ENCODE measurements around the gene ACTRT2.

ACTRT2 gene

DNA sequence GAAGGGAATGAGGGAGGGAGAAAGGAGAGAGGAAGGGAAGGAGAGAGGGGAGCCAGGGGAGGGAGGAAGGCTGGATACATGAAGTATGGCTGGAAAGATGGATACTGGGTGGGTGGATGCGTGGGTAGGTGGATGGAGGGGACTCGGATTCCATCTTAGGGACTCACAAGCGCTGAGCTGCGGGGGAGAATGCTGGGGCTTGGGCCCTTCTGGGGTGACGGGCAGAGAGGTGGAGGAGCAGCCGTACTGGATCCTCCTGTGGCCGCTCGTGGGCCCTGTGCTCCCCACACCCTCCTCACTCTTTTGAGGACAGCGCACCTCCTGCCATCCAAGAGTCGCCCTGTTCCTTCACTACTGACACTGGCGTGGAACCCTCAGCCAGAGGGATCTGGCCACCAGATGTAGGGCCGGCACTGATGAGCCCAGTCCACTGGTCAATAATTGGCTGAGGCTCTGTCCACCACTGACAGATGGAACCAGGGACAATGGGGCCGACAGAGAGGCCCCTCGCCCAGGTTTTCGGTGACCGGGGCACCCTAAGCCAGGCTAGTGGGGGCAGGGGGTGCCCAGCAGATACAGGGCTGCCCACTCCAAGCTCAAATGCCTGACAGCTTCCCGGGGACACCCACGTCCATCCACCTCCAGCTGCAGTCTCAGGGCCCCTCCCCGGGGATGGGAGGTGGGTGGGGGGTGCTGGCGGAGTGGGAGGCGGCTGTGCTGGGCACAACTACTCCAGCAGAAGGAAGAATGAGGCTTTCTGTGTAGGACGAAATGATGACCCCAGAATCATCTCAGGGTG, 4.4 kb upstream of the ACTRT2 start:
- FAIRE-seq (no peak), DNase-seq (ENCODE audit: insufficient read length, low spot score) (no peak)
- no peak for TF ChIP-seq POLR2A (IDR thresholded peaks at IDR 0.05; ENCODE audit: low read depth, low read length)
- no peak for TF ChIP-seq POU2F2 (IDR thresholded peaks at IDR 0.05; ENCODE audit: low read depth, low read length)
- TF ChIP-seq SPI1 (IDR thresholded peaks at IDR 0.05; ENCODE audit: low read depth, low read length): no peak
- TF ChIP-seq PAX5 (IDR thresholded peaks at IDR 0.05; ENCODE audit: insufficient read depth, low read length, severe bottlenecking): no peak
- no peak for TF ChIP-seq TAF1 (IDR thresholded peaks at IDR 0.05; ENCODE audit: low read depth, low read length)
- TF ChIP-seq POLR2AphosphoS5 (IDR thresholded peaks at IDR 0.05; ENCODE audit: low read depth, low read length): no peak

DNA sequence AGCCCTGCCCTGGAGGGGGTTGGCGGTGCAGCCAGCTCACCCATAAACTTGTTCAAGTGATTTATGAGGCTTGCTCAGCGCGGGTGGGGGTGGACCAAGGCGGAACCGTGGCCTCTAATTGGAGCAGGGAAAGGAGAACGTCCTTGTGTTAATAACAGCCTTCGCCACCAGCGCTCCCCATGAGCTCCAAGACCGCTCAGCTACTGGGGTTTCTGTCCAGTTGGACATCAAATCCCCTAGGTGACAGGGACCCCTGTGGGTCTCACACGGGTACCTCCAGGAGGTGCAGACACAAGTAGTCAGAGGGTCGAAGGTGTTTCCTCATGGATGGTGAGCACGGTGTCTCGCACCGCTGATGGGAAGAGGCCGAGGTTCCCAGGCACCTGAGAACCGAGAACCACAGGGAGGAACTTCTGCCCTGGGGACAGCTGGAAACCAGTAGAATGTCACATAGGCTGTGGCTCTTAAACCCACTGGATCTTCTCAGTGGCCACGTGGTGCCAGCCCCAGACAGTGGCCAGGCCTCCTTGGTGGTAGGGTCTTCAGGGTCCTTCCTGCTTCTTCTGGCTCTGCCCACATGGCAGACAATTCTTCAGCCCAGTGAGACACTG, 3.7 kb upstream of the ACTRT2 start:
- no peak for DNase-seq (ENCODE audit: insufficient read length, low spot score)
- no peak for FAIRE-seq
- TF ChIP-seq POU2F2 (IDR thresholded peaks at IDR 0.05; ENCODE audit: low read depth, low read length) (no peak), POLR2A (IDR thresholded peaks at IDR 0.05; ENCODE audit: low read depth, low read length) (no peak), TAF1 (IDR thresholded peaks at IDR 0.05; ENCODE audit: low read depth, low read length) (no peak), POLR2AphosphoS5 (IDR thresholded peaks at IDR 0.05; ENCODE audit: low read depth, low read length) (no peak), PAX5 (IDR thresholded peaks at IDR 0.05; ENCODE audit: insufficient read depth, low read length, severe bottlenecking) (no peak), SPI1 (IDR thresholded peaks at IDR 0.05; ENCODE audit: low read depth, low read length) (no peak)

DNA sequence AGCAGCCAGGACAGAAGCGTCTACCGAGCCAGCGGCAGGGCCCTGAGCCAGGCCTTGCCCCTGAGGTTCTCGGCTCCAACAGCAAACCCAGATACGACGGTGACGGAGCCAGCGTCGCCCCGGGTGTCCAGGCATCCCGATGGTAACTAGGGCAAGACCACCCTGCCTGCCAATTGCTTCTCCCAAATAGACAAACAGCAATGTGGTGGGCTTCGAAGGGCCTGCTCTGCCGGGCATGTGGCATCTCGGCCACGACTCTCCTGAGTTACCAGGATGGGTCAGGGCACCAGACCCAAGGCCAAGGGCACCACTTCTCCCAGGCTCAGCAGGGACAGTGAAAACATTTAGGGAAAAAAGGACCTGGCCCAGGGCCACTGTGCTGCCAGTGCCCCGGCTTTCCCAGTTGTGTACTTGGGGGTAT, 3.2 kb upstream of the ACTRT2 start:
- no peak for TF ChIP-seq POLR2AphosphoS5 (IDR thresholded peaks at IDR 0.05; ENCODE audit: low read depth, low read length)
- no peak for TF ChIP-seq POLR2A (IDR thresholded peaks at IDR 0.05; ENCODE audit: low read depth, low read length)
- TF ChIP-seq SPI1 (IDR thresholded peaks at IDR 0.05; ENCODE audit: low read depth, low read length): no peak
- TF ChIP-seq POU2F2 (IDR thresholded peaks at IDR 0.05; ENCODE audit: low read depth, low read length): no peak
- no peak for TF ChIP-seq TAF1 (IDR thresholded peaks at IDR 0.05; ENCODE audit: low read depth, low read length)
- no peak for TF ChIP-seq PAX5 (IDR thresholded peaks at IDR 0.05; ENCODE audit: insufficient read depth, low read length, severe bottlenecking)
- FAIRE-seq: no peak
- no peak for DNase-seq (ENCODE audit: insufficient read length, low spot score)

DNA sequence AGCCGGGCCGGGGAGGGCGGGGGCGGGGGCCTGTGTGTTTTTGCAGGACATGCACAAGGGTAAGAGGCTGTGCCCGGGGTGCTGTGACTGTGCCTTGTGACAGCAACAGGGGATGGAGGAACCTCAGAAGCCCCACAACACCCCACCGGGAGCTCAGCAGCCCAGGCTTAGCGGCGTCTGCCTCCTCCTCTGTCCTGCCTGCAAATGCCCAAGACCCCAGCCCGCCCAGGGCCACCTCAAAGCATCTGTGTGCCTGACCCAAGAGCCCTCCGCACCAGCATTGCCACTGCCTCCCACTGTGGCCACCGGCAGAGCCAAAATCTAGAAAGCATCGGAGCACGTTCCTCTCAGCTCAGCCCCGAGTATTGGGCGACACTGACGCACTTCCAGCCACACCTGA, 2.7 kb upstream of the ACTRT2 start:
- DNase-seq (ENCODE audit: insufficient read length, low spot score): no peak
- no peak for FAIRE-seq
- no peak for TF ChIP-seq TAF1 (IDR thresholded peaks at IDR 0.05; ENCODE audit: low read depth, low read length)
- TF ChIP-seq PAX5 (IDR thresholded peaks at IDR 0.05; ENCODE audit: insufficient read depth, low read length, severe bottlenecking): no peak
- TF ChIP-seq POLR2AphosphoS5 (IDR thresholded peaks at IDR 0.05; ENCODE audit: low read depth, low read length): no peak
- no peak for TF ChIP-seq SPI1 (IDR thresholded peaks at IDR 0.05; ENCODE audit: low read depth, low read length)
- no peak for TF ChIP-seq POLR2A (IDR thresholded peaks at IDR 0.05; ENCODE audit: low read depth, low read length)
- TF ChIP-seq POU2F2 (IDR thresholded peaks at IDR 0.05; ENCODE audit: low read depth, low read length): no peak

DNA sequence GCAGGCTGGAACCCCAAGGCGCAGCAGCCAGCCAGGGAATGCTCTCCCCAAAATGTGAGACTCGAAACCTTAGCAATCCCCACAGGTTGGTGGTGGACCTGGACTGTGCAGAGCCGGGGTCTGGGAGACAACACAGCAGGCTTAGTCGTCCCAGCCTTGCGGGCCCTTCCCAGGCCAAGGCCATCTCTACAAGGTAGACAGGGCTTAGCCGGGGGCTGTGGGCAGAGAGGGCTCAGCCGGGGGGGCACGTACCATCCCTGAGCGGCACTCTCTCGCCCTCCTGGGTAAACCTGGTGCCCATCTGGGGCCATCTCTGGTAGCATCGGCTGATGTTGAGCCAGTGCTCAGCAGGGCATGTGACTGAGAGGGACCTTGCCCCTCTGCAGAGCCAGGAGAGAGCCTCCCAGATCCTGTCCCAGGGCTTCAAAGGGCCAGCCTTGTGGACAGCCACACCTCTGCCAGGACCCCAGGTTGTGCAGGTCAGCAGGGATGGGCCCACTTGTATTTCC, 2.2 kb upstream of the ACTRT2 start:
- no peak for TF ChIP-seq POU2F2 (IDR thresholded peaks at IDR 0.05; ENCODE audit: low read depth, low read length)
- no peak for TF ChIP-seq SPI1 (IDR thresholded peaks at IDR 0.05; ENCODE audit: low read depth, low read length)
- TF ChIP-seq TAF1 (IDR thresholded peaks at IDR 0.05; ENCODE audit: low read depth, low read length): no peak
- TF ChIP-seq POLR2AphosphoS5 (IDR thresholded peaks at IDR 0.05; ENCODE audit: low read depth, low read length): no peak
- no peak for TF ChIP-seq POLR2A (IDR thresholded peaks at IDR 0.05; ENCODE audit: low read depth, low read length)
- DNase-seq (ENCODE audit: insufficient read length, low spot score) (no peak), FAIRE-seq (no peak)

DNA sequence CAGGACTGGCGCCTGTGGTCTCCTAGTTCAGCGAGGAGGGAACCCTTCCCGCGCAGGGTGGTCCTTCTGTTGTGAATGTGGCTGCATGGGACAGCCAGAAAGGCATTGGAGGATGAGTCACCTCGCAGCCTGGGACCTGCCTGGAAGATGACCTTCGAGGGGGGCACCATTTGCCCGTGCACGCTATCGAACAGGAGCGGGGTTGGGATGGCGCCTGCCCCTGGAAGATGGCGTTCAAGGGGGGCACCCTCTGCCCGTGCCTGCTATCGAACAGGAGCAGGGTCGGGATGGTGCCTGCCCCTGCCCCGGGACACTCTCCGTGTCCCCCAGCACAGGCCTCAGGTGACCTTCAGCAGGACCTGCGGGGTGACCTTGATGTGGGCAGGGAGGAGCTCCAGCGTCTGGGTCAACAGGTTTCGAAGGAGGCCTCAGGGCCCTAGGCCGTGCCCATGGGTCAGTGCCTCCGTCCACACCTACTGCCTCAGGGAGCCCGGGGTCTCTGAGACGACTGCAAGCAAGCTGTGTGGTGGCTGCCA, 1.7 kb upstream of the ACTRT2 start:
- no peak for FAIRE-seq
- TF ChIP-seq TAF1 (IDR thresholded peaks at IDR 0.05; ENCODE audit: low read depth, low read length): no peak
- TF ChIP-seq PAX5 (IDR thresholded peaks at IDR 0.05; ENCODE audit: insufficient read depth, low read length, severe bottlenecking): no peak
- no peak for TF ChIP-seq POU2F2 (IDR thresholded peaks at IDR 0.05; ENCODE audit: low read depth, low read length)
- no peak for TF ChIP-seq SPI1 (IDR thresholded peaks at IDR 0.05; ENCODE audit: low read depth, low read length)
- no peak for TF ChIP-seq POLR2A (IDR thresholded peaks at IDR 0.05; ENCODE audit: low read depth, low read length)
- no peak for TF ChIP-seq POLR2AphosphoS5 (IDR thresholded peaks at IDR 0.05; ENCODE audit: low read depth, low read length)
- no peak for DNase-seq (ENCODE audit: insufficient read length, low spot score)

DNA sequence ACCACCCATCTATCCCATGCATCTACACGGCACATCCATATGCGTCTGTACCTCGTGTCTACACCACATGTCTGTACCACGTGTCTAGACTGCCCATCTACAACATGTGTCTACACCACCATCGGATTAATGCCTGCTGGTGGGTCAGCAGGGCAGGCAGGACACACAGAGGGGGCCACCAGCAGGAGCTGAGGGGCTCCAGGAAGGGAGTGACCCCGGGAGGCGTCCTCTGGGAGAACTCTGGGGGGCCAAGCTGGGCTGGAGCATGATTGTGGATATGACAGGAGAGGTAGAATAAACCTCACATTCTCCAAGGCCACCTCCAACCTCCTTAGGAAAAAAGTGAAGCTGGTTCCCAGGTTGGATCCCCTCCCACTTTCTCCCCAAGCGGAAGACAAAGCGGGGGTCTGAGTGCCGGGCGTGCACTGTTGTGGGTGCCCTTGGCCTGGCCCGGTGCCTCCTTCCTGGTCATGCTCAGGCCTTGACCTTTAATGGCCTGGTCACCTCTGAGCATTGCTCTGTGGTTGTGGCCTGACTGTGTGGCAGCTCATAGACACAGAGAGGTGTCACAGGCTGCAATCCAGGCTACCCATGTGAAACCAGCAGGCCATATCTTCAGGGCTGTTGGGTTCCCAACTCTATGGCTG, 881 bp upstream of the ACTRT2 start:
- no peak for FAIRE-seq

DNA sequence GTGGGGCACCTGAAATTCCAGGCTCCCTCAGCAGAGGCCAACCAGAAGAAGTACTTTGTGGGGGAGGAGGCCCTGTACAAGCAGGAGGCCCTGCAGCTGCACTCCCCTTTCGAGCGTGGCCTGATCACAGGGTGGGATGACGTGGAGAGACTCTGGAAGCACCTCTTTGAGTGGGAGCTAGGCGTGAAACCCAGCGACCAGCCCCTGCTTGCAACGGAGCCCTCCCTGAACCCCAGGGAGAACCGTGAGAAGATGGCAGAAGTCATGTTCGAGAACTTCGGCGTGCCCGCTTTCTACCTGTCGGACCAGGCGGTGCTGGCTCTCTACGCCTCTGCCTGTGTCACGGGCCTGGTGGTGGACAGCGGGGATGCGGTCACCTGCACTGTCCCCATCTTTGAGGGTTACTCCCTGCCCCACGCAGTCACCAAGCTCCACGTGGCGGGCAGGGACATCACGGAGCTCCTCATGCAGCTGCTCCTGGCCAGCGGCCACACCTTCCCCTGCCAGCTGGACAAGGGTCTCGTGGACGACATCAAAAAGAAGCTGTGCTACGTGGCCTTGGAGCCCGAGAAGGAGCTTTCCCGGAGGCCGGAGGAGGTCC, 634 bp downstream of the ACTRT2 start:
- FAIRE-seq (no peak), DNase-seq (ENCODE audit: insufficient read length, low spot score) (no peak)
- TF ChIP-seq POU2F2 (IDR thresholded peaks at IDR 0.05; ENCODE audit: low read depth, low read length): no peak
- TF ChIP-seq SPI1 (IDR thresholded peaks at IDR 0.05; ENCODE audit: low read depth, low read length): no peak
- no peak for TF ChIP-seq TAF1 (IDR thresholded peaks at IDR 0.05; ENCODE audit: low read depth, low read length)
- no peak for TF ChIP-seq PAX5 (IDR thresholded peaks at IDR 0.05; ENCODE audit: insufficient read depth, low read length, severe bottlenecking)
- TF ChIP-seq POLR2A (IDR thresholded peaks at IDR 0.05; ENCODE audit: low read depth, low read length): no peak
- TF ChIP-seq POLR2AphosphoS5 (IDR thresholded peaks at IDR 0.05; ENCODE audit: low read depth, low read length): no peak

More for the DNA sequence above, 881 bp upstream of the ACTRT2 start:
- DNase-seq (ENCODE audit: insufficient read length, low spot score): no peak
- no peak for TF ChIP-seq POLR2A (IDR thresholded peaks at IDR 0.05; ENCODE audit: low read depth, low read length)
- no peak for TF ChIP-seq POU2F2 (IDR thresholded peaks at IDR 0.05; ENCODE audit: low read depth, low read length)
